ENCODE results near the gene DHRS3. TPM values are rescaled to one million over a fixed set of nuclear protein-coding genes. Genes with fewer than 3 reads are reported as not detected.

DHRS3 gene
- total and polyA plus RNA-seq, 2 of the 13 experiments (the other 11 are each of a cell fraction or from before 2014, with no cell fraction given) = 48.5 to 90.5 TPM

- TF ChIP-seq POLR2A (IDR thresholded peaks at IDR 0.05; ENCODE audit: insufficient read depth in 1 of 2, low read depth in 2 of 2, low read length in 2 of 2) (peak in 1 of 2 experiments; percentile 41; a peak in 2 of 4 replicates), HNF4A (CRISPR knock-in tag; IDR thresholded peaks at IDR 0.05) (peak; percentile 99), HHEX (CRISPR knock-in tag; IDR thresholded peaks at IDR 0.05) (peak; percentile 51), MEIS1 (CRISPR knock-in tag; IDR thresholded peaks at IDR 0.05; ENCODE audit: borderline replicate concordance) (no peak), FOXO4 (CRISPR knock-in tag; conservative IDR thresholded peaks at IDR 0.05) (no peak), ARNT (IDR thresholded peaks at IDR 0.05) (no peak), ZNF207 (IDR thresholded peaks at IDR 0.05; ENCODE audit: borderline replicate concordance) (no peak), BORCS8-MEF2B (CRISPR knock-in tag; IDR thresholded peaks at IDR 0.05) (no peak), HINFP (CRISPR knock-in tag; IDR thresholded peaks at IDR 0.05; ENCODE audit: low read depth) (no peak), ZMYM3 (CRISPR knock-in tag; IDR thresholded peaks at IDR 0.05) (peak; percentile 88), SOX6 (IDR thresholded peaks at IDR 0.05) (no peak), SOX6 (CRISPR knock-in tag; IDR thresholded peaks at IDR 0.05) (peak; percentile 99), ZNF569 (CRISPR knock-in tag; IDR thresholded peaks at IDR 0.05; ENCODE audit: borderline replicate concordance) (no peak), ZNF720 (CRISPR knock-in tag; IDR thresholded peaks at IDR 0.05) (no peak), ZNF782 (CRISPR knock-in tag; IDR thresholded peaks at IDR 0.05; ENCODE audit: borderline replicate concordance) (no peak; the same call in 1 of the 2 replicates), PLSCR1 (CRISPR knock-in tag; IDR thresholded peaks at IDR 0.05; ENCODE audit: borderline replicate concordance) (no peak), FOXJ3 (CRISPR knock-in tag; IDR thresholded peaks at IDR 0.05; ENCODE audit: borderline replicate concordance) (peak; percentile 96), KLF6 (CRISPR knock-in tag; IDR thresholded peaks at IDR 0.05) (peak; percentile 86; the same call in 1 of the 2 replicates), ZNF512 (CRISPR knock-in tag; IDR thresholded peaks at IDR 0.05) (no peak), ELF3 (CRISPR knock-in tag; IDR thresholded peaks at IDR 0.05) (peak; percentile 85), ZBTB37 (CRISPR knock-in tag; IDR thresholded peaks at IDR 0.05) (peak; percentile 68; the same call in 1 of the 2 replicates), TAF15 (IDR thresholded peaks at IDR 0.05; ENCODE audit: low read depth, low read length, poor library complexity, severe bottlenecking) (no peak), TBX3 (IDR thresholded peaks at IDR 0.05; ENCODE audit: borderline replicate concordance) (peak; percentile 89)
Measured at GRCh38 chr1:12528021-12528852, 89.8 kb downstream of the DHRS3 start (continued).
